Germinal center (tissue), 1 donor: ENCODE measurements around the gene TUBD1.
"Not testable (repeated sequence)": the region's sequence is repeated elsewhere in the genome, so short reads cannot be mapped to it uniquely, and the experiment has no call there.

Source experiments
- DNase-seq: peaks from one replicate; pipeline ENCODE4 v3.0.0; 2012; ENCODE audit warnings: mixed read lengths, low spot score

The TUBD1 gene

GRCh38 chr17:59874376-59874775 lies 18.4 kb downstream of the TUBD1 start:
- DNase-seq = no peak

- not testable (repeated sequence) for DNase-seq
Observed at GRCh38 chr17:59873414-59873813, 19.3 kb downstream of the TUBD1 start.

GRCh38 chr17:59872351-59872750 lies 20.4 kb downstream of the TUBD1 start:
- DNase-seq = no peak

DNA sequence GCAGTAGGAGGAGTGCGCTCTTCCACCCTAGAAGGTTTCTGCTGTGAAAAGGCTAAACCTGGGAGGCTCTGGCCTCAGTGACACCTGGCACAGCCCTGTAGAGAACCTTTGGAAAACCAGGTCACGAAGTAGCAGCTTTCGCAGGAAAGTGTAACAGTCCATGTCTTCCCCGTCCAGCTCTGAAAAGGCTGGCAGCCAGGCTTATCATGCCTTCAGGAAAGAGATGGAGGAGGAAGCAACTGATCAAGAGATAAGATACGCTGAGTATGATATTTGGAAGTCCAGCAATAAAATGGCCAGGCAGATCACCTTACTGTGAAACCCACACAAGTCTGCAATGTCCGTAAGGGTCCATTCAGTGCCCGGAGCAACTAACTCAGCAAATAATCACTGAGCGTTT lies 22.3 kb downstream of the TUBD1 start:
- DNase-seq = no peak

DNA sequence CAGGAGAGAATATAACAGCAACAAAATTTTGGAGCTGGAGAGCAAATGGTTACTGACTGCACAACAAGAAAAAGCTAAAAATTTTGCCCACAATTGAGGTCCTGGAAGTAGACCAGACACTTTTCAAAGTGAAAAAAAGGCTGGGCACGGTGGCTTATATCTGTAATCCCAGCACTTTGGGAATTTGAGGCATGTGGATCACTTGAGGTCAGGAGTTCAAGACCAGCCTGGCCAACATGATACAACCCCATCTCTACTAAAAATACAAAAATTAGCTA lies 22.9 kb downstream of the TUBD1 start:
- DNase-seq = no peak

DNA sequence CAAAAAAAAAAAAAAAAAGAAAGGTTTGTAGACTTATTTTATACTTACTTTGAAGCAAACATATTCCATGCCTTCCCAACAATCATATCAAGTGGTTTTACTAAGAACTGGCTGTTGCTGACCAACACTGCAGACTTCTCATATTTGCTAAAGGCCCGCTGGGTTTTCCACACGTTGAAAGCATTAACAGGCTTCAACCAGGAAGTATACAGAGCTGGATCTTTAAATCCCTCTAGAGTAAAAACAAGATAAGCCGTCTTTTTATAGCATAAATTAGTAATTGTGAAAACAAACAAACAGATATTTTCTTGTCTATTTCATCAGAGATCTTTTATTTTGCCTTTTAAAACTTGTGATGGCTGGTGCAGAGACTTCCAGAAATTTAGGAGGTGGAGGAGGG lies 29.1 kb downstream of the TUBD1 start:
- DNase-seq = no peak

DNA sequence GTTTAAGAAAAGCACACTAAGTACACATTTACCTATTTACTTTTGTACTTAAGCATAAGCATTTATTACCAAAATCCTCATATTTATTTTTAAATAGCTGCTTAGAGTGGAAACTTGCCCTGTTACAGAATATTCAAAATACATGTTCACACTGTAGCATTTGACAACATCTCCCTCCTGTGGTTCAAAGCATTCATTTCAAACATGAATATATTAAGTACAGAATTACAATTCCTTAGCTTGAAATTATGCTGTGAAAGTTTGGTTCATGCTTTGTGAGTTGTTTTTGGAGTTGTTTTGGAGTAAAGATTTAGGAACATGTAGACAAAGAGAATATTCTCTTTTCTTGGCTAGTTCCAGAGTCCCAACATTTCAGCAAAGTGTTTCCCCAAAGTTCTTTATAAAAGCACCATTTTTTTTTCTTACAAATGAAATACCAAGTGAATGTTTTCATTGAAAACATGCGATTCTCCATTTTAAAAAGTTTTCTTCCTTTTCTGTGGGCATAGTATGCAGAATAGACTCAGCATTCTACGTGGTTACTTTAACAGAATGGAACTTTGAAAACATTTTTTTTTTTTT lies 33.2 kb downstream of the TUBD1 start:
- DNase-seq = peak; percentile 6

DNA sequence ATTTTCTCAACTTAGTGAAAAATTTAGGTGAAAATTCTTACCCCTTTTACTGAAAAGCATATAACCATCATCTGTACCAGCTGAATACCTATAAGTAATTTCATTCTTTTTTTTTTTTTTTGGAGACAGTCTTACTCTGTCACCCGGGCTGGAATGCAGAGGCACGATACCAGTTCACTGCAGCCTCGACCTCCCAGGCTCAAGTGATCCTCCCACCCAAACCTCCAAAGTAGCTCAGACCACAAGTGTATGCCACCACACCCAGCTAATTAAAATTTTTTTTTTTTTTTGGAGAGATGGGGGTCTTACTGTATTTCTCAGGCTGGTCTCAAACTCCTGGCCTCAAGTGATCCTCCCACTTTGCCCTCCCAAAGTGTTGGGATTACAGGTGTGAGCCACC lies 33.8 kb downstream of the TUBD1 start:
- no peak for DNase-seq

GRCh38 chr17:59858167-59858816 lies 34.5 kb downstream of the TUBD1 start:
- DNase-seq = no peak

- no peak for DNase-seq
Observed at GRCh38 chr17:59856859-59857794, 35.6 kb downstream of the TUBD1 start.

- DNase-seq = not testable (repeated sequence)
Observed at GRCh38 chr17:59853919-59854729, 38.6 kb downstream of the TUBD1 start.

GRCh38 chr17:59853168-59853918 lies 39.4 kb downstream of the TUBD1 start:
- peak; percentile 58 for DNase-seq

GRCh38 chr17:59852847-59853167 lies 39.9 kb downstream of the TUBD1 start:
- DNase-seq = not testable (repeated sequence)

DNA sequence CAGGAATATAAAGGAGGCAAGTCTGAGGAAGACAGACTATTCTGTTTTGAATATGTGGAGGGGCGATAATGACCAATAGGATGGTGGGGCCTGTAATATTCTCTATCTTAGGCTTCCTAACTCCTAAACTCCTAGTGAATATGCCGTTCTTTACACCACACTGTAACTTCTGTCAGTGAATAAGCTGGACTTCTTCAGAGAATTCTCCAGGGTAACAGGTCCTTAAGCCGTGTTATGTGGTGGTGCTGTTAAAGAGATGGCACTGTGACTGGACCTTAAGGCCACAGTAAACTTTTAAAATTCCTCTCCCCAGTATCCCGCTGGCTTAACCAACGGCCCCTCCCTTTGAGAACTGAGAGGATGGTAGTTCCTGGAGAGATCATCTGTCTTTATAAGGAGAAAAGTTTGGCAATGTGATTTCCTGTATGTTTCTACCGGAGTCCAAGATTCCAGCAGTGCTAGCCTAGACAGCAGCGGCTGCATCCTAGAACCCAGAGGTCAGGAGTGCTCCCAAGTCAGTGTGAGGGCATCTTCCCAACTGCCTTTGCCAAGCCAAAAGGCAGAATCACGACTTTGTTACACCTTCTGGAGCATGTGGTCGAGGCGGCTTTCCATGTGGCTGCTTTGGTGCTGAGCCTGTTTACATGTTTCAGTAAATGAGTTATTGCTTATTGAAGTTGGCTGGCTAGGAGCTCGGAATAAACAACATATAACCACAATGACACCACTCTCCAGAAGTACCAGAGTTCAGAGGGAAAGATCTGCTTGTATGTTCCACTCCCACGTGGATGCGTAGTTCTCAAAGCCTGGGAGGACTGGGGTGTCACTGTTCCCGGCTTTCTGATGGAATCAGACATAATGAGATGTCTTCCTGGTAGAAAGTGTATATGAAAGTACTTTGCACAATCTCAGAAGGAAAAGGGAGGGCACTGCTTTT lies 41.0 kb downstream of the TUBD1 start:
- no peak for DNase-seq

GRCh38 chr17:59850311-59850710 lies 42.4 kb downstream of the TUBD1 start:
- not testable (repeated sequence) for DNase-seq

GRCh38 chr17:59848778-59849177 lies 44.0 kb downstream of the TUBD1 start:
- no peak for DNase-seq

DNA sequence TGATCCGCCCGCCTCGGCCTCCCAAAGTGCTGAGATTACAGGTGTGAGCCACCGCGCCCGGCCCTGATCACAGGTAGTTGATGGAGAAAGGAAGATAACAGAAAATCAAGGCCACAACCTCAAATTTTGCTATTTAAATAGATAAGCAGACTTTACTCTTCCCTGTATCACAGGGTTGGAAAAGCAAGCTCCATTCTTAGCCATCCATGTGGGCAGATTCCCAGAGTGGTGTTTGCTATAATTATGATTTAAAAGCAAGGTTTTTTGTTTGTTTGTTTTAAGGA lies 44.4 kb downstream of the TUBD1 start:
- no peak for DNase-seq

- DNase-seq = peak; percentile 54
Observed at GRCh38 chr17:59846394-59847165, 46.2 kb downstream of the TUBD1 start.

DNA sequence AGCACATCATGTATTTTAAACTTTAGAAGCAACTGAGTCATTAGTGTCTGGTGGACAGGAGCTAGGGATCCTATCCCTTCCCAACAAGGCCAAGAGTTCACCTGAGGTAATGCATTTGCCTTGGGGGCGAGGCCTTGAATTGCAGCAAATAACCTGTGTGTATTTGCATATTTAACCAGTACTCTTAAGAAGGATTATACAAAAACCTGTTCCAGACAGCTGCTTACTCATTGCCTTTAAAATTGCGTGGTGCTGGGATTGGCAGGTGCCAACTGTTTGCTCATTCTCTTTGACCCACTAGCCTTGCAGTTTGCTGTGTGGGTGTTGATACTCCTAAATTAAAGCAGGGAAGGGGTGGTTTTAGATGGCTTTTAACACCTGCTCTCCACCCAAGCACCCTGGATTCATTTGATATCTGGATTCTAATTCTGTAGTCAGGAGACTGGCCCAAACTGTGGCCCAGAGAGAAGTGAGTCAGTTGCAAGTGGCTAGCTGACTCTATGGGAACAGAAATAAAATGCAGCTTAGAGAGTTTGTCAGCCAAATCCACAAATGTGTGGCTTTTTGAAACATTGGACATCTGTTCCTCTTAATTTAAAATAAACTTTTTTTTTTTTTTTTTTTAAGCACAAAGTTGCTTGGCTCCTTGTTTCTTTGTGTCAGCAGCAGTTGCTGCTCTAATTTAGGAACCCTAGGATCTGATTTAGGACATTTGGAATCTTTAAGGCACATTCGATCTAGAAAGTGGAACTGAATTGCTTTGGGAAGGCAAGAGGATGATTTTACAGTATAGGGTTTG lies 46.9 kb downstream of the TUBD1 start:
- DNase-seq = peak; percentile 54
